ENCODE data around the gene NPAS3. TPM values are rescaled to one million over a fixed set of nuclear protein-coding genes. Genes with fewer than 3 reads are reported as not detected.

NPAS3 gene
- total RNA-seq, 1 donor from 2014 or later: 2.0 TPM

DNA sequence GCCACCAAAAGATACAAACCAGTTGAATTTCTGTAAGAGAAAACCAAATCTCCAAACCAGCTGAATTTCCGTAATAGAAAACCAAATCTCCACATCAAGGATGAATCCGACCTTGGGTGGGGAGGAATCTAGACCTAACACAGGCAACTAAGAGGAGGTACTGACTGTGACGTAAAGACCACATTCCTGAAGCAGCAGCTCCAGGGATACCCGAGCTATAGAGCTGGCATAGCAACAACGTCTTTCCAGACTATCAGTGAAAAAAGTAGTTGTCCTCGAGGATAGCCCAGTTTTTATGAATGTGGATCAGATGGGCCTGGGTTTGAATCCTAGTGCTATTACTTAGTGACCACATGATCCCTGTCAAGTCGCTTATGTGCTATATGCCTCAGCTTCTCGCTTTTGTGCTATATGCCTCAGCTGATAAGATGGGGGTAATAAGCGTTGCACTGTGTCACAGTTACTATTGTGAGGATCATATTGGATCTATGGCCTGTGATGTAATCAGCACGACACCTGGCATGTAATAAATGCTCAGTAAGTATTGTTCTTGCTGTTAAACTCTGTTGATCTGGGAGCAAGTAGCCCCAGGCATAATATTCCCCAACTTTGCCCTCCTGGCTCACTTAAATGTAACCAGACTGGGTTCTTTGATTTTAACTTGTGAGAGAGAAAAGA lies 898.4 kb downstream of the NPAS3 start:
- Histone ChIP-seq H3K27me3 (ENCODE audit: control insufficient read depth, insufficient read depth, low read length) (no peaks in the 10 kb centered on the region), H3K4me3 (ENCODE audit: low read depth, low read length) (no peak overlapping the region), H3K36me3 (ENCODE audit: control insufficient read depth, insufficient read depth, low read length) (no peaks in the 10 kb centered on the region)
- DNase-seq (ENCODE audit: low read depth): no peak
- no peak for TF ChIP-seq CTCF (IDR thresholded peaks at IDR 0.05; ENCODE audit: insufficient read depth, low read length, poor library complexity, severe bottlenecking)

GRCh38 chr14:33837943-33838683 lies 899.4 kb downstream of the NPAS3 start:
- H3K27me3 ChIP-seq (ENCODE audit: control insufficient read depth, insufficient read depth, low read length): no peaks in the 10 kb centered on the region

DNA sequence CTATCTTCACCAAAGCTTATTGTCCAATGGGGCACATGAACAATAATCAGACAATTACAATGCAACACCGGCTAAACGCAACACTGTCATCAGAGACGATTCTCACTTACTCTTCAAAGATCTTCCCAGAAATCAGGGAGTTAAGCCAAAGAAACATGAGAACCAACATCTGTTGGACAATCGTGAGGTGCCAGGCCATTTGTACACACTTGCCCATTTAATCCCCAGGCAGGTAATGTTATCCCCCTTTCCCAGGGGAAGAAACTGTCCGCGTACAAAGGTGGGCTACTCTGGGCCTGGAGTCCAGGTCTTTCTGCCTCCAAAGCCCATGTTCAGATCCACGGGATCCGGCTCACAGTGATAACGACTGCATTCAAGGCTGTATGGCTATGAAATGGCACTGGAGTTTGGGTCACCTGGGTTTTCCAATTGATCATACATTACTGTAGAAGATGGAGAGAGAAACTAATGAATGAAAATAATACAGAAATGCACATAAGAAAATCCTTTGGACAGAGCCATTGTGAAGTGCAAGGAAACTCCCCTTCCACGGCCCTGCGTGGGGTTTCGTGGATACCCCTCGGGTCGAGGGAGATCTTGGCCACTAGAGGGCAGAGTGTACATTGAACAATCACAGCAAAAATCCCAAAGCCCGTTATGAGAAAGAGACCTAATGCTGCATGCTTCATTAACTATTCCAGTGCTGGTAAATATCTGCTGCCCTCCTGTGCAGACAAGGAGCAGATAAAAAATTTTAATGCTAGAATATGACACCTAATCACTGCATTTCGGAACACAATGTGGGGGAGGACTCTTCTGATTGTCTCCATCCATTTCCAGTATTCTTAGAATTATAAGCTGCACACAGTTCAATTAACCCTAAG lies 900.8 kb downstream of the NPAS3 start:
- Histone ChIP-seq H3K27me3 (ENCODE audit: control insufficient read depth, insufficient read depth, low read length) (no peaks in the 10 kb centered on the region), H3K36me3 (ENCODE audit: control insufficient read depth, insufficient read depth, low read length) (no peaks in the 10 kb centered on the region), H3K4me3 (ENCODE audit: low read depth, low read length) (no peak overlapping the region)
- DNase-seq (ENCODE audit: low read depth): no peak
- TF ChIP-seq CTCF (IDR thresholded peaks at IDR 0.05; ENCODE audit: insufficient read depth, low read length, poor library complexity, severe bottlenecking): peak; percentile 80

More at GRCh38 chr14:33837943-33838683, 899.4 kb downstream of the NPAS3 start:
- TF ChIP-seq CTCF (IDR thresholded peaks at IDR 0.05; ENCODE audit: insufficient read depth, low read length, poor library complexity, severe bottlenecking): no peak
- Histone ChIP-seq H3K36me3 (ENCODE audit: control insufficient read depth, insufficient read depth, low read length) (no peaks in the 10 kb centered on the region), H3K4me3 (ENCODE audit: low read depth, low read length) (no peak overlapping the region)
- no peak for DNase-seq (ENCODE audit: low read depth)

DNA sequence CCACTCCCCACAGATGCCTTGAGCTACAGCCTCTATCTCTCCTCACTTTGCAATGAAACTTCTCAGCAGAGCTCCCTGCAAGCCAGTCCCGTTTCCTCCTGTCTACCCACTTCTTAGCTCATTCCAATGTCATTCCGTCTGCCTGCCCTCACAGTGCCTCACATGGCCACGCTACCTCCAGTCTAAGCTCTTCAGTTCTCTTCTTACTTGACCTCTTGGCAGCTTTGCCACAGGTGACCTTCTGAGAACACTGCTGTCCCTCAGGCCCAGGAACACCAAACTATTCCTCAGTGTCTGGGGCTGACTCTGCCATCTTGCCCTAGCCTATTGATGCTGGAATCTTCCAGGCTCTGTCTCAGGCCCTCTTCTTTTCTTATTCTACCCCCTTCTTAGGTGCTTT lies 902.1 kb downstream of the NPAS3 start:
- H3K4me3 ChIP-seq (ENCODE audit: low read depth, low read length): no peak overlapping the region
- no peak for DNase-seq (ENCODE audit: low read depth)
- no peak for TF ChIP-seq CTCF (IDR thresholded peaks at IDR 0.05; ENCODE audit: insufficient read depth, low read length, poor library complexity, severe bottlenecking)
- no peaks in the 10 kb centered on the region for H3K36me3 ChIP-seq (ENCODE audit: control insufficient read depth, insufficient read depth, low read length)
- H3K27me3 ChIP-seq (ENCODE audit: control insufficient read depth, insufficient read depth, low read length): no peaks in the 10 kb centered on the region

GRCh38 chr14:33842299-33842698 lies 903.6 kb downstream of the NPAS3 start:
- no peak for TF ChIP-seq CTCF (IDR thresholded peaks at IDR 0.05; ENCODE audit: insufficient read depth, low read length, poor library complexity, severe bottlenecking)
- H3K36me3 ChIP-seq (ENCODE audit: control insufficient read depth, insufficient read depth, low read length): no peaks in the 10 kb centered on the region
- H3K4me3 ChIP-seq (ENCODE audit: low read depth, low read length): no peak overlapping the region
- DNase-seq (ENCODE audit: low read depth): no peak
- H3K27me3 ChIP-seq (ENCODE audit: control insufficient read depth, insufficient read depth, low read length): no peaks in the 10 kb centered on the region

Data from kidney epithelial cell (primary cell).